ENCODE data around the gene COQ4.

COQ4 gene

DNA sequence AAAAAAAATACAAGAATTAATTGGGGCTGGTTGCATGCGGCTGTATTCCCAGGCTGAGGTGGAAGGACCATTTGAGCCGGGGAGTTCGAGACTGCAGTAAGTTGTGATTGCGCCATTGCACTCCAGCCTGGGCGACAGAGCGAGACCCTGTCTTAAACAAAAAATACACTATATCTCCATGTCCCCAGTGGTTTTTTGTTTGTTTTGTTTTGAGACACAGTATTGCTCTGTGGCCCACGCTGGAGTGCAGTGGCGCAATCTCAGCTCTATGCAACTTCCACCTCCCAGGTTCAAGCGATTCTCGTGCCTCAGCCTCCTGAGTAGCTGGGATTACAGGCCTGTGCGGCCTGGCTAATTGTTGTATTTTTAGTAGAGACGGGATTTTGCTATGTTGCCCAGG, 1.2 kb downstream of the COQ4 start:
- peaks cover 17% of the 10 kb centered on the region for H3K36me3 Mint-ChIP-seq (ENCODE audit: low read depth)
- DNase-seq = no peak
- peak overlapping the region; percentile 97 for H3K4me3 Mint-ChIP-seq
- no peak for TF ChIP-seq CTCF (IDR thresholded peaks at IDR 0.05)
- H3K9me3 Mint-ChIP-seq = no peaks in the 10 kb centered on the region
- H3K27me3 Mint-ChIP-seq (ENCODE audit: low read depth, poor library complexity) = peaks cover 4% of the 10 kb centered on the region
- peaks cover 19% of the 10 kb centered on the region for H3K4me1 Mint-ChIP-seq
- peak overlapping the region; percentile 78 for H3K27ac Mint-ChIP-seq

DNA sequence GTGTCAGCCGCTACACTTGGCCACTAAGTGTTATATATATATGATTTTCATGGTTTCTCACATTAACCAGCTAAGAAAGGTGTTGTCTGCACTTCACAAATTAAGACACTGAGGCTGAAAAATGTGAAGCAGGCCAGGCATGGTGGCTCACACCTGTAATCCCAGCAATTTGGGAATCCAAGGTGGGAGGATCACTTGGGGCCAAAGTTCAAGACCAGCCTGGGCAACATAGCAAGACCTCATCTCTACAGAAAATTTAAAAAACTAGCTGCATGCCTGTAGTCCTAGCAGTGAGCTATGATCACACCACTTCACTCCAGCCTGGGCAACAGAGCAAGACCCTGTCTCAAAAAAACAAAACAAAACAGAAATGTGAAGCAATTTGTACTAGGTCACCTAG, 1.8 kb downstream of the COQ4 start:
- H3K9me3 Mint-ChIP-seq = no peaks in the 10 kb centered on the region
- H3K36me3 Mint-ChIP-seq (ENCODE audit: low read depth) = peaks cover 17% of the 10 kb centered on the region
- peak overlapping the region; percentile 97 for H3K4me3 Mint-ChIP-seq
- H3K4me1 Mint-ChIP-seq = peaks cover 19% of the 10 kb centered on the region
- no peak for DNase-seq
- peaks cover 4% of the 10 kb centered on the region for H3K27me3 Mint-ChIP-seq (ENCODE audit: low read depth, poor library complexity)
- peak overlapping the region; percentile 78 for H3K27ac Mint-ChIP-seq
- TF ChIP-seq CTCF (IDR thresholded peaks at IDR 0.05) = no peak

GRCh38 chr9:128325629-128326028, 3.0 kb downstream of the COQ4 start:
- Mint-ChIP-seq H3K9me3 (no peaks in the 10 kb centered on the region), H3K36me3 (ENCODE audit: low read depth) (peaks cover 20% of the 10 kb centered on the region), H3K4me1 (peaks cover 19% of the 10 kb centered on the region), H3K27me3 (ENCODE audit: low read depth, poor library complexity) (peaks cover 4% of the 10 kb centered on the region), H3K4me3 (peak overlapping the region; percentile 32), H3K27ac (no peak overlapping the region)
- no peak for TF ChIP-seq CTCF (IDR thresholded peaks at IDR 0.05)
- DNase-seq = no peak

DNA sequence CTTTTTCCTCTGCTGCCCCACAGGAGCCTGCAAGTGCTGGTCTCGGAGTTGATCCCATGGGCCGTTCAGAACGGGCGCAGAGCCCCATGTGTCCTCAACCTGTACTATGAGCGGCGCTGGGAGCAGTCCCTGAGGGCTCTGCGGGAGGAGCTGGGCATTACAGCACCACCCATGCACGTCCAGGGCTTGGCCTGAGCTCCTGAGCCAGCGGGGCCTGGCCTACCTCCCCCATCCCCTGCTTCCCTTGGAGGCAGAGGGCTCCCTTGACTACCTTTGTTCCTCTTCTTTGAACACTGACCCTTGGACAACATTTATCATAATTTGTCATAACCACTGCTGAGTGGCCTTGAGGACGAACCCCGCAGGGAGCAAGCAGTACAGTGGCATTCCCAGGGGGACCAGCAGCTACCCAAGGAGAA, 10.8 kb downstream of the COQ4 start:
- DNase-seq = peak; percentile 27
- peaks cover 22% of the 10 kb centered on the region for H3K36me3 Mint-ChIP-seq (ENCODE audit: low read depth)
- H3K4me3 Mint-ChIP-seq = no peak overlapping the region
- peaks cover 17% of the 10 kb centered on the region for H3K4me1 Mint-ChIP-seq
- H3K9me3 Mint-ChIP-seq = no peaks in the 10 kb centered on the region
- no peak for TF ChIP-seq CTCF (IDR thresholded peaks at IDR 0.05)
- H3K27ac Mint-ChIP-seq = peak overlapping the region; percentile 92
- H3K27me3 Mint-ChIP-seq (ENCODE audit: low read depth, poor library complexity) = peaks cover 3% of the 10 kb centered on the region

GRCh38 chr9:128335161-128335560, 12.5 kb downstream of the COQ4 start:
- DNase-seq = no peak
- peaks cover 6% of the 10 kb centered on the region for H3K27me3 Mint-ChIP-seq (ENCODE audit: low read depth, poor library complexity)
- peaks cover 15% of the 10 kb centered on the region for H3K36me3 Mint-ChIP-seq (ENCODE audit: low read depth)
- H3K4me3 Mint-ChIP-seq = no peak overlapping the region
- H3K4me1 Mint-ChIP-seq = peaks cover 24% of the 10 kb centered on the region
- TF ChIP-seq CTCF (IDR thresholded peaks at IDR 0.05) = no peak
- no peaks in the 10 kb centered on the region for H3K9me3 Mint-ChIP-seq
- no peak overlapping the region for H3K27ac Mint-ChIP-seq

GRCh38 chr9:128335914-128336313, 13.3 kb downstream of the COQ4 start:
- peaks cover 24% of the 10 kb centered on the region for H3K4me1 Mint-ChIP-seq
- peaks cover 6% of the 10 kb centered on the region for H3K27me3 Mint-ChIP-seq (ENCODE audit: low read depth, poor library complexity)
- peaks cover 15% of the 10 kb centered on the region for H3K36me3 Mint-ChIP-seq (ENCODE audit: low read depth)
- no peaks in the 10 kb centered on the region for H3K9me3 Mint-ChIP-seq
- no peak overlapping the region for H3K27ac Mint-ChIP-seq
- TF ChIP-seq CTCF (IDR thresholded peaks at IDR 0.05) = no peak
- DNase-seq = no peak
- no peak overlapping the region for H3K4me3 Mint-ChIP-seq

Data from nephron progenitor cell (in vitro differentiated cells).